HL-60 (cell line): ENCODE data around the gene NME1.

Source experiments
- DNase-seq, 2 experiments: peaks; one replicate each; pipeline ENCODE4 v3.0.0-alpha.2; 2010 to 2020; ENCODE audit warnings: low read depth in 1 of 2, low spot score in 1 of 2
- H3K27ac ChIP-seq: fragments of 250-450 bp; sonication (Bioruptor Pico); replicated peaks from 2 replicates; pipeline ENCODE4 v1.5.1; 2020; ENCODE audit warnings: mild to moderate bottlenecking, moderate library complexity
- H3K27me3 ChIP-seq: fragments of 250-450 bp; sonication (Bioruptor Pico); 2 replicates; pipeline ENCODE4 v1.5.1; 2021; ENCODE audit warnings: mild to moderate bottlenecking, moderate library complexity; ENCODE audit not compliant: insufficient read depth, poor library complexity, severe bottlenecking
- H3K4me3 ChIP-seq: replicated peaks from 2 replicates; pipeline ENCODE4 v1.5.1; 2011; ENCODE audit warnings: mild to moderate bottlenecking, control low read depth, low read length; ENCODE audit not compliant: insufficient read depth
- GABPA ChIP-seq: IDR thresholded peaks from 2 replicates; pipeline ENCODE4 v1.6.1; 2012; ENCODE audit warnings: low read depth
- POLR2AphosphoS5 ChIP-seq: IDR thresholded peaks from 2 replicates; pipeline ENCODE4 v1.6.1; 2012; ENCODE audit warnings: low read depth
- SPI1 ChIP-seq: IDR thresholded peaks from 2 replicates; pipeline ENCODE4 v1.6.1; 2012; ENCODE audit warnings: low read depth, mild to moderate bottlenecking, borderline replicate concordance
- TF ChIP-seq, protein P1 (sequence below): IDR thresholded peaks from one replicate; pipeline ENCODE4 v1.5.1; 2011; ENCODE audit warnings: low read length, control low read depth, inconsistent platforms; ENCODE audit not compliant: insufficient read depth
- TF ChIP-seq, protein P2 (sequence below): IDR thresholded peaks from 2 replicates; pipeline ENCODE4 v1.6.1; 2012; ENCODE audit warnings: low read depth; ENCODE audit not compliant: insufficient replicate concordance

NME1 gene

DNA sequence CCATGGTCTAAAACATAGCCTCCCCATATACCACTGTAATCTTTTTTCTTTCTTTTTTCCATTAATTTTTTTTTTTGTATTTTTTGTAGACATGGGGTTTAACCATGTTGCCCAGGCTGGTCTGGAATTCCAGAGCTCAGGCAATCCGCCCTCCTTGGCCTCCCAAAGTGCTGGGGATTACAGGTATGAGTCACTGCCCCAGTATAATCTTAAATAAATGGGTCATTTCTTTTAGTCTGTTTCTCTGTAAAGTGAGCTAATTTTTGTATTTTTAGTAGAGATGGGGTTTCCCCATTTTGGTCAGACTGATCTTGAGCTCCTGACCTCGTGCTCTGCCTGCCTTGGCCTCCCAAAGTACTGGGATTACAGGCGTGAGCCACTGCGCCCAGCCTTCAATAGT, 5.7 kb upstream of the NME1 start:
- TF ChIP-seq POLR2AphosphoS5: no peak
- TF ChIP-seq SPI1: no peak
- TF ChIP-seq, protein P1, sequence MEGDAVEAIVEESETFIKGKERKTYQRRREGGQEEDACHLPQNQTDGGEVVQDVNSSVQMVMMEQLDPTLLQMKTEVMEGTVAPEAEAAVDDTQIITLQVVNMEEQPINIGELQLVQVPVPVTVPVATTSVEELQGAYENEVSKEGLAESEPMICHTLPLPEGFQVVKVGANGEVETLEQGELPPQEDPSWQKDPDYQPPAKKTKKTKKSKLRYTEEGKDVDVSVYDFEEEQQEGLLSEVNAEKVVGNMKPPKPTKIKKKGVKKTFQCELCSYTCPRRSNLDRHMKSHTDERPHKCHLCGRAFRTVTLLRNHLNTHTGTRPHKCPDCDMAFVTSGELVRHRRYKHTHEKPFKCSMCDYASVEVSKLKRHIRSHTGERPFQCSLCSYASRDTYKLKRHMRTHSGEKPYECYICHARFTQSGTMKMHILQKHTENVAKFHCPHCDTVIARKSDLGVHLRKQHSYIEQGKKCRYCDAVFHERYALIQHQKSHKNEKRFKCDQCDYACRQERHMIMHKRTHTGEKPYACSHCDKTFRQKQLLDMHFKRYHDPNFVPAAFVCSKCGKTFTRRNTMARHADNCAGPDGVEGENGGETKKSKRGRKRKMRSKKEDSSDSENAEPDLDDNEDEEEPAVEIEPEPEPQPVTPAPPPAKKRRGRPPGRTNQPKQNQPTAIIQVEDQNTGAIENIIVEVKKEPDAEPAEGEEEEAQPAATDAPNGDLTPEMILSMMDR: no peak
- TF ChIP-seq, protein P2, sequence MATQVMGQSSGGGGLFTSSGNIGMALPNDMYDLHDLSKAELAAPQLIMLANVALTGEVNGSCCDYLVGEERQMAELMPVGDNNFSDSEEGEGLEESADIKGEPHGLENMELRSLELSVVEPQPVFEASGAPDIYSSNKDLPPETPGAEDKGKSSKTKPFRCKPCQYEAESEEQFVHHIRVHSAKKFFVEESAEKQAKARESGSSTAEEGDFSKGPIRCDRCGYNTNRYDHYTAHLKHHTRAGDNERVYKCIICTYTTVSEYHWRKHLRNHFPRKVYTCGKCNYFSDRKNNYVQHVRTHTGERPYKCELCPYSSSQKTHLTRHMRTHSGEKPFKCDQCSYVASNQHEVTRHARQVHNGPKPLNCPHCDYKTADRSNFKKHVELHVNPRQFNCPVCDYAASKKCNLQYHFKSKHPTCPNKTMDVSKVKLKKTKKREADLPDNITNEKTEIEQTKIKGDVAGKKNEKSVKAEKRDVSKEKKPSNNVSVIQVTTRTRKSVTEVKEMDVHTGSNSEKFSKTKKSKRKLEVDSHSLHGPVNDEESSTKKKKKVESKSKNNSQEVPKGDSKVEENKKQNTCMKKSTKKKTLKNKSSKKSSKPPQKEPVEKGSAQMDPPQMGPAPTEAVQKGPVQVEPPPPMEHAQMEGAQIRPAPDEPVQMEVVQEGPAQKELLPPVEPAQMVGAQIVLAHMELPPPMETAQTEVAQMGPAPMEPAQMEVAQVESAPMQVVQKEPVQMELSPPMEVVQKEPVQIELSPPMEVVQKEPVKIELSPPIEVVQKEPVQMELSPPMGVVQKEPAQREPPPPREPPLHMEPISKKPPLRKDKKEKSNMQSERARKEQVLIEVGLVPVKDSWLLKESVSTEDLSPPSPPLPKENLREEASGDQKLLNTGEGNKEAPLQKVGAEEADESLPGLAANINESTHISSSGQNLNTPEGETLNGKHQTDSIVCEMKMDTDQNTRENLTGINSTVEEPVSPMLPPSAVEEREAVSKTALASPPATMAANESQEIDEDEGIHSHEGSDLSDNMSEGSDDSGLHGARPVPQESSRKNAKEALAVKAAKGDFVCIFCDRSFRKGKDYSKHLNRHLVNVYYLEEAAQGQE: no peak
- no peak for TF ChIP-seq GABPA
- DNase-seq: no peak

DNA sequence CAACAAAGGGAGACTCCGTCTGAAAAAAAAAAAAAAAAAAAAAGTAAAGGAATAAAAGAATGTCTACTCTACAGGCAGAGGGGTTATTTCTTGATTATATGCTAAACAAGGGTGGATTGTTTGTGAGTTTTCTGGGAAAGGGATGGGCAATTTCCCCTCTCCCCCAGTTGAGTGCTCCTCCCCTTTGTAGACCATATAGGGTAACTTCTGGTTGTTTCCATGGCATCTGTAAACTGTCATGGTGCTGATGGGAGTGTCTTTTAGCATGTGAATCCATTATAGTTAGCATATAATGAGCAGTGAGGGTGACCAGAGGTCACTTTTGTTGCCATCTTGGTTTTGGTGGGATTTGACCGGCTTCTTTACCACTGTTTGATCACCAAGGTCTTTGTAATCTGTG, 4.2 kb upstream of the NME1 start:
- TF ChIP-seq, protein P2: no peak
- TF ChIP-seq GABPA (no peak), SPI1 (no peak), POLR2AphosphoS5 (no peak)
- TF ChIP-seq, protein P1: no peak
- H3K27me3 ChIP-seq: no peaks in the 10 kb centered on the region
- no peak for DNase-seq
- no peak overlapping the region for H3K4me3 ChIP-seq
- H3K27ac ChIP-seq: no peak overlapping the region

More for the DNA sequence above, 5.7 kb upstream of the NME1 start:
- Histone ChIP-seq H3K4me3 (no peak overlapping the region), H3K27me3 (no peaks in the 10 kb centered on the region), H3K27ac (no peak overlapping the region)

DNA sequence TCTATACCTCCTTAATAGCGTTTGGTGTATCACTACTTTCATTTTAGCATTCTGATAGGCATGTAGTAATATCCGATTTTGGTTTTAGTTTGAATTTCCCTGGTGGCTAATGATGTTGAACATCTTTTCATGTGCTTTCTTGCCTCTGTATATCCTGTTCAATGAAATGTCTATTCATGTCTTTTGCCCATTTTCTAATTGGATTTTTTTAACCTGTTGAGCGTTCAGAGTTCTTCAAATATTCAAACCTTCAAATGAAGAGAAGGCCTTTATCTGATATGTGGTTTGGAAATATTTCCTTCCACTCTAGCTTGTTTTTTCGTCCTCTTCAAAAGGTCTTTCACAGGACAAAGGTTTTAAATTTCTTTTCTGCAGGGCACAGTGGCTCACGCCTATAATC, 2.4 kb upstream of the NME1 start:
- Histone ChIP-seq H3K27ac (no peak overlapping the region), H3K4me3 (no peak overlapping the region), H3K27me3 (no peaks in the 10 kb centered on the region)
- no peak for DNase-seq
- no peak for TF ChIP-seq GABPA
- TF ChIP-seq, protein P2: no peak
- no peak for TF ChIP-seq POLR2AphosphoS5
- TF ChIP-seq, protein P1: no peak
- TF ChIP-seq SPI1: no peak
